B cell (primary cell): Measurements from ENCODE around the gene FAM168B.

Experiments used
- CTCF ChIP-seq: fragments of 200-600 bp; IDR thresholded peaks from one replicate; pipeline ENCODE4 v1.8.0; 2022; ENCODE audit warnings: antibody characterized with exemption, mild to moderate bottlenecking
- EZH2 ChIP-seq: IDR thresholded peaks from 2 replicates; pipeline ENCODE4 v1.6.1; 2012; ENCODE audit warnings: borderline replicate concordance, low read depth, mild to moderate bottlenecking, moderate library complexity, low read length; ENCODE audit not compliant: insufficient read depth, poor library complexity, severe bottlenecking

- TF ChIP-seq CTCF (no peak), EZH2 (no peak)
Observed at GRCh38 chr2:131004446-131005209, 88.6 kb downstream of the FAM168B start.
